ENCODE data around the gene TAGLN2.

The TAGLN2 gene

GRCh38 chr1:159924791-159925718 lies at the start of gene TAGLN2:
TSS of gene TAGLN2 (minus strand) at chr1:159925507. CDS start at chr1:159920509, 4,998 bp downstream.
- no peak for TF ChIP-seq CTCF (IDR thresholded peaks at IDR 0.05; ENCODE audit: insufficient read depth, low read depth, low read length, missing control alignments)
- H3K4me3 ChIP-seq (ENCODE audit: low read depth, low read length): peak within 1 kb of the TSS; percentile 69
- peak; percentile 94 for DNase-seq (ENCODE audit: low read depth)

GRCh38 chr1:159974350-159974965 lies 49.2 kb upstream of the TAGLN2 start:
- H3K4me3 ChIP-seq (ENCODE audit: low read depth, low read length): no peak overlapping the region
- DNase-seq (ENCODE audit: low read depth): no peak
- TF ChIP-seq CTCF (IDR thresholded peaks at IDR 0.05; ENCODE audit: insufficient read depth, low read depth, low read length, missing control alignments): no peak

- no peak overlapping the region for H3K4me3 ChIP-seq (ENCODE audit: low read depth, low read length)
- DNase-seq (ENCODE audit: low read depth): no peak
- no peak for TF ChIP-seq CTCF (IDR thresholded peaks at IDR 0.05; ENCODE audit: insufficient read depth, low read depth, low read length, missing control alignments)
Measured at GRCh38 chr1:159973350-159973940, 48.1 kb upstream of the TAGLN2 start.

GRCh38 chr1:159972443-159973205 lies 47.3 kb upstream of the TAGLN2 start:
- TF ChIP-seq CTCF (IDR thresholded peaks at IDR 0.05; ENCODE audit: insufficient read depth, low read depth, low read length, missing control alignments): no peak
- no peak for DNase-seq (ENCODE audit: low read depth)
- no peak overlapping the region for H3K4me3 ChIP-seq (ENCODE audit: low read depth, low read length)

GRCh38 chr1:159970932-159971342 lies 45.6 kb upstream of the TAGLN2 start:
- H3K4me3 ChIP-seq (ENCODE audit: low read depth, low read length): no peak overlapping the region
- no peak for DNase-seq (ENCODE audit: low read depth)
- TF ChIP-seq CTCF (IDR thresholded peaks at IDR 0.05; ENCODE audit: insufficient read depth, low read depth, low read length, missing control alignments): no peak

GRCh38 chr1:159968901-159969300 lies 43.6 kb upstream of the TAGLN2 start:
- TF ChIP-seq CTCF (IDR thresholded peaks at IDR 0.05; ENCODE audit: insufficient read depth, low read depth, low read length, missing control alignments): no peak
- no peak for DNase-seq (ENCODE audit: low read depth)

More at GRCh38 chr1:159968901-159969300, 43.6 kb upstream of the TAGLN2 start:
- H3K4me3 ChIP-seq (ENCODE audit: low read depth, low read length): no peak overlapping the region

All from GM12865 (cell line).